ENCODE measurements around the gene METTL25B.

METTL25B gene

GRCh38 chr1:156738407-156738806 lies 10.1 kb downstream of the METTL25B start:
- FAIRE-seq, result no peak
- TF ChIP-seq POLR2AphosphoS5 (IDR thresholded peaks at IDR 0.05; ENCODE audit: low read depth, low read length), result no peak
- TF ChIP-seq TAF1 (IDR thresholded peaks at IDR 0.05; ENCODE audit: low read depth, low read length), result no peak
- TF ChIP-seq POU2F2 (IDR thresholded peaks at IDR 0.05; ENCODE audit: low read depth, low read length), result no peak
- no peak for TF ChIP-seq POLR2A (IDR thresholded peaks at IDR 0.05; ENCODE audit: low read depth, low read length)
- no peak for TF ChIP-seq SPI1 (IDR thresholded peaks at IDR 0.05; ENCODE audit: low read depth, low read length)
- no peak for TF ChIP-seq PAX5 (IDR thresholded peaks at IDR 0.05; ENCODE audit: insufficient read depth, low read length, severe bottlenecking)

GRCh38 chr1:156738916-156739315 lies 10.6 kb downstream of the METTL25B start:
- no peak for TF ChIP-seq SPI1 (IDR thresholded peaks at IDR 0.05; ENCODE audit: low read depth, low read length)
- TF ChIP-seq POLR2AphosphoS5 (IDR thresholded peaks at IDR 0.05; ENCODE audit: low read depth, low read length), result no peak
- no peak for TF ChIP-seq POU2F2 (IDR thresholded peaks at IDR 0.05; ENCODE audit: low read depth, low read length)
- TF ChIP-seq PAX5 (IDR thresholded peaks at IDR 0.05; ENCODE audit: insufficient read depth, low read length, severe bottlenecking), result no peak
- no peak for TF ChIP-seq POLR2A (IDR thresholded peaks at IDR 0.05; ENCODE audit: low read depth, low read length)
- TF ChIP-seq TAF1 (IDR thresholded peaks at IDR 0.05; ENCODE audit: low read depth, low read length), result no peak
- DNase-seq (ENCODE audit: insufficient read length, low spot score) (no peak), FAIRE-seq (no peak)

More at GRCh38 chr1:156738407-156738806, 10.1 kb downstream of the METTL25B start:
- no peak for DNase-seq (ENCODE audit: insufficient read length, low spot score)

- TF ChIP-seq SPI1 (IDR thresholded peaks at IDR 0.05; ENCODE audit: low read depth, low read length) (no peak), PAX5 (IDR thresholded peaks at IDR 0.05; ENCODE audit: insufficient read depth, low read length, severe bottlenecking) (no peak), POLR2A (IDR thresholded peaks at IDR 0.05; ENCODE audit: low read depth, low read length) (0 out of 2 replicates have a peak, but pooled peaks have one; percentile 12)
- DNase-seq (ENCODE audit: insufficient read length, low spot score) (no peak), FAIRE-seq (peak; percentile 58)
Measured at GRCh38 chr1:156740237-156740740, 12.0 kb downstream of the METTL25B start.

- peak; percentile 77 for TF ChIP-seq PAX5 (IDR thresholded peaks at IDR 0.05; ENCODE audit: insufficient read depth, low read length, severe bottlenecking)
- TF ChIP-seq POLR2AphosphoS5 (IDR thresholded peaks at IDR 0.05; ENCODE audit: low read depth, low read length), result 0 out of 2 replicates have a peak, but pooled peaks have one; percentile 47
- TF ChIP-seq SPI1 (IDR thresholded peaks at IDR 0.05; ENCODE audit: low read depth, low read length), result peak; percentile 56
- peak; percentile 27 for TF ChIP-seq POU2F2 (IDR thresholded peaks at IDR 0.05; ENCODE audit: low read depth, low read length)
- peak; percentile 66 for TF ChIP-seq POLR2A (IDR thresholded peaks at IDR 0.05; ENCODE audit: low read depth, low read length)
- TF ChIP-seq TAF1 (IDR thresholded peaks at IDR 0.05; ENCODE audit: low read depth, low read length), result peak; percentile 61
- DNase-seq (ENCODE audit: insufficient read length, low spot score) (peak; percentile 87), FAIRE-seq (peak; percentile 98)
Measured at GRCh38 chr1:156740741-156741480, 12.6 kb downstream of the METTL25B start, which contains the start of gene MRPL24. MRPL24 (minus strand) TSS chr1:156741088; CDS start chr1:156738704, 2,384 bp downstream.

GRCh38 chr1:156741481-156741983 lies 13.3 kb downstream of the METTL25B start:
- no peak for TF ChIP-seq PAX5 (IDR thresholded peaks at IDR 0.05; ENCODE audit: insufficient read depth, low read length, severe bottlenecking)
- TF ChIP-seq POLR2AphosphoS5 (IDR thresholded peaks at IDR 0.05; ENCODE audit: low read depth, low read length), result peak; percentile 55; the same call in 1 of the 2 replicates
- no peak for TF ChIP-seq POLR2A (IDR thresholded peaks at IDR 0.05; ENCODE audit: low read depth, low read length)
- TF ChIP-seq POU2F2 (IDR thresholded peaks at IDR 0.05; ENCODE audit: low read depth, low read length), result no peak
- TF ChIP-seq SPI1 (IDR thresholded peaks at IDR 0.05; ENCODE audit: low read depth, low read length), result no peak
- 0 out of 2 replicates have a peak, but pooled peaks have one; percentile 24 for TF ChIP-seq TAF1 (IDR thresholded peaks at IDR 0.05; ENCODE audit: low read depth, low read length)
- FAIRE-seq, result no peak
- DNase-seq (ENCODE audit: insufficient read length, low spot score), result no peak

- DNase-seq (ENCODE audit: insufficient read length, low spot score) (no peak), FAIRE-seq (no peak)
- TF ChIP-seq SPI1 (IDR thresholded peaks at IDR 0.05; ENCODE audit: low read depth, low read length) (no peak), POU2F2 (IDR thresholded peaks at IDR 0.05; ENCODE audit: low read depth, low read length) (no peak), PAX5 (IDR thresholded peaks at IDR 0.05; ENCODE audit: insufficient read depth, low read length, severe bottlenecking) (no peak), TAF1 (IDR thresholded peaks at IDR 0.05; ENCODE audit: low read depth, low read length) (no peak), POLR2AphosphoS5 (IDR thresholded peaks at IDR 0.05; ENCODE audit: low read depth, low read length) (no peak), POLR2A (IDR thresholded peaks at IDR 0.05; ENCODE audit: low read depth, low read length) (no peak)
Measured at GRCh38 chr1:156742017-156742416, 13.7 kb downstream of the METTL25B start.

- FAIRE-seq (no peak), DNase-seq (ENCODE audit: insufficient read length, low spot score) (no peak)
Measured at GRCh38 chr1:156742801-156743200, 14.5 kb downstream of the METTL25B start.

GRCh38 chr1:156743367-156744302 lies 15.4 kb downstream of the METTL25B start:
- no peak for DNase-seq (ENCODE audit: insufficient read length, low spot score)
- no peak for FAIRE-seq
- TF ChIP-seq POU2F2 (IDR thresholded peaks at IDR 0.05; ENCODE audit: low read depth, low read length), result no peak

More at GRCh38 chr1:156742801-156743200, 14.5 kb downstream of the METTL25B start:
- no peak for TF ChIP-seq POLR2AphosphoS5 (IDR thresholded peaks at IDR 0.05; ENCODE audit: low read depth, low read length)
- no peak for TF ChIP-seq SPI1 (IDR thresholded peaks at IDR 0.05; ENCODE audit: low read depth, low read length)
- no peak for TF ChIP-seq POU2F2 (IDR thresholded peaks at IDR 0.05; ENCODE audit: low read depth, low read length)
- no peak for TF ChIP-seq POLR2A (IDR thresholded peaks at IDR 0.05; ENCODE audit: low read depth, low read length)
- TF ChIP-seq TAF1 (IDR thresholded peaks at IDR 0.05; ENCODE audit: low read depth, low read length), result no peak
- TF ChIP-seq PAX5 (IDR thresholded peaks at IDR 0.05; ENCODE audit: insufficient read depth, low read length, severe bottlenecking), result no peak

- DNase-seq (ENCODE audit: insufficient read length, low spot score), result no peak
- no peak for TF ChIP-seq POLR2AphosphoS5 (IDR thresholded peaks at IDR 0.05; ENCODE audit: low read depth, low read length)
- TF ChIP-seq TAF1 (IDR thresholded peaks at IDR 0.05; ENCODE audit: low read depth, low read length), result no peak
- TF ChIP-seq POU2F2 (IDR thresholded peaks at IDR 0.05; ENCODE audit: low read depth, low read length), result no peak
- no peak for TF ChIP-seq POLR2A (IDR thresholded peaks at IDR 0.05; ENCODE audit: low read depth, low read length)
- no peak for TF ChIP-seq SPI1 (IDR thresholded peaks at IDR 0.05; ENCODE audit: low read depth, low read length)
- TF ChIP-seq PAX5 (IDR thresholded peaks at IDR 0.05; ENCODE audit: insufficient read depth, low read length, severe bottlenecking), result no peak
- FAIRE-seq, result no peak
Measured at GRCh38 chr1:156744344-156744743, 16.1 kb downstream of the METTL25B start.
